ENCODE results near the gene EEF1AKMT4. TPM values are rescaled to one million over a fixed set of nuclear protein-coding genes. Genes with fewer than 3 reads are reported as not detected.

EEF1AKMT4 gene
- total and polyA plus RNA-seq, 2 of the 8 experiments (the other 6 are each of a cell fraction or from before 2014, with no cell fraction given): 9.3 to 30.1 TPM

GRCh38 chr3:184262764-184263179, 13.3 kb downstream of the EEF1AKMT4 start (continued):
- TF ChIP-seq CHD7 (IDR thresholded peaks at IDR 0.05; ENCODE audit: insufficient replicate concordance, low read length) (no peak), MAX (IDR thresholded peaks at IDR 0.05) (peak; percentile 44; the same call in 1 of the 2 replicates), SUZ12 (IDR thresholded peaks at IDR 0.05; ENCODE audit: low read length) (peak; percentile 55; the same call in 1 of the 2 replicates), KDM4A (IDR thresholded peaks at IDR 0.05; ENCODE audit: low read depth, low read length, severe bottlenecking) (no peak)

Measured in H1 (cell line).